DOHH2 (cell line): ENCODE data around the gene HOXA5.

ENCODE experiments used
- EZH2phosphoT487 ChIP-seq: fragments of 200-600 bp; sonication (generic); IDR thresholded peaks from 2 replicates; pipeline ENCODE4 v1.6.1; 2017; ENCODE audit warnings: borderline replicate concordance, mild to moderate bottlenecking, antibody characterized with exemption, low read length, moderate library complexity, mixed read lengths
- TF ChIP-seq, protein P1 (sequence below): fragments of 200-600 bp; sonication (generic); IDR thresholded peaks from one replicate; pipeline ENCODE4 v1.5.1; 2014; ENCODE audit warnings: antibody characterized with exemption, mild to moderate bottlenecking, low read depth, low read length; ENCODE audit not compliant: poor library complexity, severe bottlenecking

DNA sequence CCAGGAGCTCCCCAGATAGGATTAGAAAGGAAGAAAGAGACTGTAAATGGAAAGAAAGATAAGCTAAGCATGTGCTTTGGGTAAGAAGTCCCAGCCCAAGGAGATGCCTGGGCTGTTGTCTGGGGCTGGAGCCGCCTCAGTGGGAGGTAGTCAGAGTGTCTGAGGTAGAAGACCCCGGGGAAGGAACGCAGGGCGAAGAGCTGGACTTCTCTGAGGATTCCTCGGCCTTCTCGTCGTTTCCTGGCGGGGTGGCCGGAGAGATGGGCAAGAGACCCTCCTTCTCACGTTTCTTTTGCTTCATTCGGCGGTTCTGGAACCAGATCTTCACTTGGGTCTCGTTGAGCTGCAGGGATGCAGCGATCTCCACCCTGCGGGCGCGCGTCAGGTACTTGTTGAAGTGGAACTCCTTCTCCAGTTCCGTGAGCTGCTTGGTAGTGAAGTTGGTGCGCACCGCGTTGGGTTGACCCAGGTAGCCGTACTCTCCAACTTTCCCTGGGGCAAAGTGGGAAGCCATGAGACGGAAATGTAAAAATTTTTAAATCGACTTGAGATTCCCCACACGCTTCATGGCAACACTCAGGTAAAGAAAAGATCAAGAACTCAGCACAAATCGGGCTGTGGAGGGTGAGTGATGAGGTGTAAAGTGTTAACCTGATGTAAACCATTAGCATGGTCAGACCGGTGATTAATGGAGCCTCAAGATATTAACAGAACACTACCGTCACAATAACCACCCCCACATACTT is 49.0 kb downstream of the HOXA5 start:
- TF ChIP-seq, protein P1, sequence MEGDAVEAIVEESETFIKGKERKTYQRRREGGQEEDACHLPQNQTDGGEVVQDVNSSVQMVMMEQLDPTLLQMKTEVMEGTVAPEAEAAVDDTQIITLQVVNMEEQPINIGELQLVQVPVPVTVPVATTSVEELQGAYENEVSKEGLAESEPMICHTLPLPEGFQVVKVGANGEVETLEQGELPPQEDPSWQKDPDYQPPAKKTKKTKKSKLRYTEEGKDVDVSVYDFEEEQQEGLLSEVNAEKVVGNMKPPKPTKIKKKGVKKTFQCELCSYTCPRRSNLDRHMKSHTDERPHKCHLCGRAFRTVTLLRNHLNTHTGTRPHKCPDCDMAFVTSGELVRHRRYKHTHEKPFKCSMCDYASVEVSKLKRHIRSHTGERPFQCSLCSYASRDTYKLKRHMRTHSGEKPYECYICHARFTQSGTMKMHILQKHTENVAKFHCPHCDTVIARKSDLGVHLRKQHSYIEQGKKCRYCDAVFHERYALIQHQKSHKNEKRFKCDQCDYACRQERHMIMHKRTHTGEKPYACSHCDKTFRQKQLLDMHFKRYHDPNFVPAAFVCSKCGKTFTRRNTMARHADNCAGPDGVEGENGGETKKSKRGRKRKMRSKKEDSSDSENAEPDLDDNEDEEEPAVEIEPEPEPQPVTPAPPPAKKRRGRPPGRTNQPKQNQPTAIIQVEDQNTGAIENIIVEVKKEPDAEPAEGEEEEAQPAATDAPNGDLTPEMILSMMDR: no peak
- TF ChIP-seq EZH2phosphoT487: no peak
